SK-N-SH treated with all-trans-retinoic acid at 6 μM for 48 hours (cell line): ENCODE data around the gene XRCC1.

Source experiments
- ARNTL ChIP-seq: fragments of 450-650 bp; formaldehyde crosslinking; IDR thresholded peaks from 2 replicates; pipeline ENCODE4 v1.5.0; 2020; ENCODE audit warnings: low read depth, mild to moderate bottlenecking, moderate library complexity, borderline replicate concordance
- BACH2 ChIP-seq: fragments of 250-450 bp; sonication (Bioruptor Pico); IDR thresholded peaks from 2 replicates; pipeline ENCODE4 v1.9.0; 2021; ENCODE audit warnings: mild to moderate bottlenecking, borderline replicate concordance
- CSDC2 ChIP-seq: fragments of 250-450 bp; sonication (Bioruptor Pico); IDR thresholded peaks from 2 replicates; pipeline ENCODE4 v1.5.0; 2020; ENCODE audit warnings: mild to moderate bottlenecking, moderate library complexity
- ESRRG ChIP-seq: fragments of 250-450 bp; sonication (Bioruptor Pico); IDR thresholded peaks from 2 replicates; pipeline ENCODE4 v1.6.1; 2021; ENCODE audit warnings: mild to moderate bottlenecking
- GLIS3 ChIP-seq: fragments of 250-450 bp; sonication (Bioruptor Pico); IDR thresholded peaks from 2 replicates; pipeline ENCODE4 v1.5.0; 2020; ENCODE audit warnings: mild to moderate bottlenecking, moderate library complexity
- OSR1 ChIP-seq: fragments of 250-450 bp; sonication (Bioruptor Pico); IDR thresholded peaks from 2 replicates; pipeline ENCODE4 v1.8.0; 2022; ENCODE audit warnings: moderate library complexity, mild to moderate bottlenecking, inconsistent platforms
- PATZ1 ChIP-seq: fragments of 250-450 bp; sonication (Bioruptor Pico); IDR thresholded peaks from 2 replicates; pipeline ENCODE4 v1.8.0; 2020; ENCODE audit warnings: mild to moderate bottlenecking, moderate library complexity, borderline replicate concordance
- POU6F1 ChIP-seq: fragments of 250-450 bp; sonication (Bioruptor Pico); IDR thresholded peaks from 2 replicates; pipeline ENCODE4 v1.8.0; 2021; ENCODE audit warnings: low read depth, mild to moderate bottlenecking, moderate library complexity, borderline replicate concordance
- RARB ChIP-seq: fragments of 250-450 bp; sonication (Bioruptor Pico); IDR thresholded peaks from 2 replicates; pipeline ENCODE4 v1.8.0; 2021; ENCODE audit warnings: mild to moderate bottlenecking, moderate library complexity
- ZFP3 ChIP-seq: fragments of 250-450 bp; sonication (Bioruptor Pico); IDR thresholded peaks from 2 replicates; pipeline ENCODE4 v1.5.0; 2020; ENCODE audit warnings: mild to moderate bottlenecking, moderate library complexity
- ZFP30 ChIP-seq: fragments of 450-650 bp; formaldehyde crosslinking; IDR thresholded peaks from 2 replicates; pipeline ENCODE4 v1.5.0; 2022; ENCODE audit warnings: mild to moderate bottlenecking, moderate library complexity
- ZNF565 ChIP-seq: fragments of 450-650 bp; formaldehyde crosslinking; conservative IDR thresholded peaks from 2 replicates; pipeline ENCODE4 v1.5.0; 2020; ENCODE audit warnings: low read depth, mild to moderate bottlenecking, moderate library complexity
- ZNF70 ChIP-seq: fragments of 450-650 bp; formaldehyde crosslinking; IDR thresholded peaks from 2 replicates; pipeline ENCODE4 v1.5.0; 2020; ENCODE audit warnings: mild to moderate bottlenecking, moderate library complexity
- ZNF8 ChIP-seq: fragments of 450-650 bp; formaldehyde crosslinking; IDR thresholded peaks from 2 replicates; pipeline ENCODE4 v1.5.0; 2020; ENCODE audit warnings: mild to moderate bottlenecking, moderate library complexity

GRCh38 chr19:43504426-43505185, 70.7 kb downstream of the XRCC1 start, which contains the start of gene PHLDB3:
- TF ChIP-seq ZFP30 (CRISPR knock-in tag), result no peak
- TF ChIP-seq ZNF565 (CRISPR knock-in tag), result no peak
- no peak for TF ChIP-seq ZNF8
- TF ChIP-seq ZFP3 (CRISPR knock-in tag), result no peak
- TF ChIP-seq POU6F1 (CRISPR knock-in tag), result no peak
- TF ChIP-seq PATZ1, result no peak
- no peak for TF ChIP-seq RARB (CRISPR knock-in tag)
- no peak for TF ChIP-seq CSDC2 (CRISPR knock-in tag)
- no peak for TF ChIP-seq BACH2 (CRISPR knock-in tag)
- TF ChIP-seq GLIS3 (CRISPR knock-in tag), result no peak
- TF ChIP-seq ARNTL (CRISPR knock-in tag), result no peak
- no peak for TF ChIP-seq ESRRG
- no peak for TF ChIP-seq OSR1
- TF ChIP-seq ZNF70 (CRISPR knock-in tag), result no peak
